HS-5 (cell line): ENCODE measurements around the gene PEA15.
A peak's percentile ranks its signal among the peaks of the same experiment; 100 is the strongest.

Experiments
- DNase-seq: peaks from one replicate; pipeline ENCODE4 v3.0.0-alpha.2; 2012; ENCODE audit warnings: low read depth

The PEA15 gene

GRCh38 chr1:160205242-160206035 lies at the start of gene PEA15:
PEA15 (plus strand) TSS chr1:160205384; CDS start chr1:160211545, 6,161 bp downstream.
- DNase-seq: no peak

GRCh38 chr1:160156361-160156760 lies 48.8 kb upstream of the PEA15 start:
- no peak for DNase-seq

- no peak for DNase-seq
These were observed 48.0 kb upstream of the PEA15 start for GRCh38 chr1:160157174-160157573.

GRCh38 chr1:160158031-160158430 lies 47.2 kb upstream of the PEA15 start:
- DNase-seq: no peak

GRCh38 chr1:160158534-160158933 lies 46.6 kb upstream of the PEA15 start:
- DNase-seq: no peak

- DNase-seq: no peak
These were observed 45.3 kb upstream of the PEA15 start for GRCh38 chr1:160159846-160160245.

- DNase-seq: no peak
These were observed 43.0 kb upstream of the PEA15 start for GRCh38 chr1:160161965-160162705.

- no peak for DNase-seq
These were observed 42.3 kb upstream of the PEA15 start for GRCh38 chr1:160162931-160163330.

GRCh38 chr1:160163615-160164014 lies 41.6 kb upstream of the PEA15 start:
- no peak for DNase-seq

- no peak for DNase-seq
These were observed 41.1 kb upstream of the PEA15 start for GRCh38 chr1:160164121-160164520.

- no peak for DNase-seq
These were observed 38.9 kb upstream of the PEA15 start for GRCh38 chr1:160166166-160166868.

GRCh38 chr1:160167056-160167455 lies 38.1 kb upstream of the PEA15 start:
- DNase-seq: no peak

GRCh38 chr1:160167580-160167979 lies 37.6 kb upstream of the PEA15 start:
- no peak for DNase-seq

GRCh38 chr1:160168016-160168415 lies 37.2 kb upstream of the PEA15 start:
- no peak for DNase-seq

GRCh38 chr1:160168609-160169369 lies 36.4 kb upstream of the PEA15 start:
- no peak for DNase-seq

GRCh38 chr1:160169553-160170399 lies 35.4 kb upstream of the PEA15 start:
- DNase-seq: no peak

GRCh38 chr1:160171354-160171753 lies 33.8 kb upstream of the PEA15 start:
- DNase-seq: peak; percentile 35

GRCh38 chr1:160171980-160172379 lies 33.2 kb upstream of the PEA15 start:
- DNase-seq: no peak

- no peak for DNase-seq
These were observed 28.0 kb upstream of the PEA15 start for GRCh38 chr1:160177231-160177630.

GRCh38 chr1:160177667-160178066 lies 27.5 kb upstream of the PEA15 start:
- DNase-seq: no peak

GRCh38 chr1:160178731-160179130 lies 26.5 kb upstream of the PEA15 start:
- DNase-seq: no peak
